ENCODE measurements around the gene CSNK1D.
"Not testable (repeated sequence)": the region's sequence is repeated elsewhere in the genome, so short reads cannot be mapped to it uniquely, and the experiment has no call there.

CSNK1D gene

DNA sequence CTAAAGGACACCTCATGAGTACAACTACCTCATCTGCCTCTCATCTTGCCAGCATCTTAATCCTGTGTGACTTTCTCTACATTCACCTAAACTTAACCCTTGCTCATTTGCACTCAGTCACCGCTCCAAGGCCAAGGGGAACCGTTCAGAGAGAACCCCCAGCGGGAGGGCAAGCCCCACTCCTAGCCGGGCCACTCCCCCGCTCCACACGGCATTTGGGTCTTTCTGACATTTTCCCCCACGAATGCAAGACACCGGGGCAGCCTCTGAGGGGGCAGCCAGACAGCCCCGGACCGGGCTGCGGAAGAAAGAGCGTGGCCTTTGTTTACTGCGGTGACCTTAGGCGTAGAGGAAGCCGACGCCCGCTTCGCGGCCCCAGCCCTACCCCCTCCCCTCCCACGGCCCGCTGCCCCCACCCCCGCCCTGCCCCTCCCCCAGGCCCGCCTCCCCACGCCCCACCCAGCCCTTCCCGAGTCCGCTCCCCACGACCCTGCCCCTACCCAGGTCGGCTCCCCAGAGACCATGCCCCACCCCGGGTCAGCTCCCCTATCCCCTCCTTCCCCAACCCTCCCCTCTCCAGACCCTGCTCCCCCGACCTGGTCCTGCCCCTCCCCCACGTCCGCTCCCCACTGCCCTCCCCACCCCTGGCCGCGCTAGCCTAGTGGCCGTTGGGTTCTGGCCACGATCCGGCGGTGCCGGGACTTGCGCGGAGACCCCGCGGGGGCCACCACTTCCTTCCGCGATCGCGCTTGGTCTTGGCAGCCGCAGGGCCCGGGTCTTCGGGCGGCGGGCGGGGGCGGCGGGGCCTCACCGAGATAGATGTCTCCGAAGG lies 789 bp downstream of the CSNK1D start:
- peak in 1 of 2 experiments; percentile 25 for DNase-seq

- no peak for DNase-seq
Measured at GRCh38 chr17:82271401-82271800, 2.1 kb downstream of the CSNK1D start.

- DNase-seq: no peak
Measured at GRCh38 chr17:82270651-82271050, 2.8 kb downstream of the CSNK1D start.

DNA sequence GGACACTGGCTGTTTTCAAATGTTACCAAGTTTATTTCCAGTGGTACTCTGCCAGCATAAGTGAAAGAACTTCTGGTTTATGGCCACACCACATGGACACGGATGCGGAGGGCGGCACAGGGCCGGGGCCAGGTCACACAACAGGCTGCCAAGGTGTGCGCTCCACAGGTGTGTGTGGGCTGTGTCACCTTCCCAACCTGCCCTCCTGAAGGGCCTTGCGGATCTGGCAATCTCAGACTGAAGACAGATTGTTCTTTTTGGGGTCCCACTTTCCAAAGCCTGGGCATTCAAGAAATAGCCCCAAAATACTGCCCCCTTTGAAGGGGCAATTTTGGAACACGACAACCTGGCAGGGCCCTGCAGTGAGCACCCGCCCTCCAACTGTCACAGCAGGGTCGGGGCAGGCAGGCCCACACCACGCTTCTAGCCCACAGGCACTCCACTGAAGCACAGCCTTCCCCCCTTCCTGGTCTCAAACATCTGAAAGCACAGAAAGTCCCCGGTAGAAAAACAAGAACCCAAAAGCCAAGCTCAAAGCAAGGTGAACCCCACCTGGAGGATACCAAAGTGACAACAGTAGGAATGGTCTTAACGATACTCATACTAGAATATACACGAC lies 3.5 kb downstream of the CSNK1D start:
- no peak for DNase-seq

GRCh38 chr17:82269138-82269881 lies 4.2 kb downstream of the CSNK1D start:
- no peak for DNase-seq

DNA sequence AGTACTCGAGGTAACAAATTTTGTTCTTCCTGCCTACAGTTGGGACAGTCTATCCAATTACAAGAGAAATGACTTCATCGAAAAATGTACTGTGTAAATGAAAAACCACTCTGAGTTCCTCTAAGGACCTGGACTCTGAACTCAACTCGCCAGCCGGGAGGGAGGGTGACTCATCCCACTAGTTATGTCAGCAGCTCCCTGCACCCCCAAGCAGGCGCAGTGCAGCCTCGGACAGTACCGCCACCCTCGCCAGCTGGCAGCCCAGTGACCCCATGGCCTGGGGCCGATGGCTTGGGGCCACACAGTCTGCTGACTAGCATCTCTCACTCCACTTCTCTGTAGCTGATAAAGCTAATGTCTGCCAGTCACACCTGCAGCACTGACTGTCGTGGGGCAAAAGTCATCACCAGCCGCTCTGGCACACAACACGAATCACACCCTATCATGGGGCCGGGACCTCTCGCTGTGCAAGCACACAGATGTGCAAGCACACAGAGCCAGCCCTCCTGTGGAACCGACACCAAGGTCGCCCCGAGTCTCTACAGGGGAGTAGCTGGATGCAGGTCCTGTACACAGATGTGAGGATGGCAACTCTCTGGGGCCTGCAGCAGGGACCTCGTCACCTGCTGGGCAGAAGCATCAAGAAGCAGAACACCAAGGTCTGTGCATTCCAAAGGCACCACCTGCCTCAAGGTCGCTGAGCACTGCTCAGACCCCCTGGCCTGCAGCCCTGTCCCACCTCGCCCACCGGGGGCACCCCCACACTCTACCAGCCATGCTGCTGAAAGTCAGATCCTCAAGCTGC lies 5.7 kb downstream of the CSNK1D start:
- DNase-seq: peak; percentile 27 to 79

DNA sequence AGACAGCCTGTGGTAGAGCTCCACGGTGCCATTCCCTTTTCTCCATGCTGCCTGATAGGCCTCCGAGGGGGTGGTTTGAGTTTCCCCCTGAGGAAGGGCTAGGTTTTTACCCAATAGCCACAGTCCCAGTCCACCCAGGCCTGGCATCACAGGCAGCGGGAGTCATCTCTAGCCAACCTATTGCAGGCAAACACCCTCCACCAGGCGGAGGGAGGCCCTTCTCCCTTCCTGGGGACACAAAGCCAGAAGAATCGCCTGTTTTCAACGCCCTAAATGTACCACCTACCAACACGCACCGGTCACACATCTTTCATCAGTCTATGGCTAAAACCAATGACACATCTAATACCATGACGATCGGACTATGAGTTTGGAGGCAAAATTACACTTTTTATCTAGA lies 7.4 kb downstream of the CSNK1D start:
- no peak for DNase-seq

DNA sequence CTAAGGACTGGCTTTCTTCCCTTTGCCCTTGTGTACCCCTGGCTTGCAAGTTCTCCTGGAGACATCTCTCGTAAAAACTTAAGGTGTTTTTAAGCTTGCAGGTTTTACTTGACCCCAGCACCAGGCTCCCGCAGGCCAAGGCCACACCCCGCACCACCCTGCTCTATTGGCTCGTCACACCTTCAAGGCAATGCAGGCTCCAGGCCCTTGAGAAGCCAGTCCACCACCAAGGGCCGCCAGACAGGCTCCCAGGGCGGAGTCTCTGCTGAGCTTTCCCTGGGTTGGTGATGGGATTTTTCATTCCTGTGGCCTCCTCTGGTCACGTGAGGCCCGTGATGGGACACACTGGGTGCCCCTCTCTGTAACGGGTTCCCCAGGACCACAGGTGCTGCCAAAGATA lies 9.9 kb downstream of the CSNK1D start:
- no peak for DNase-seq

GRCh38 chr17:82262344-82262743 lies 11.2 kb downstream of the CSNK1D start:
- DNase-seq: no peak

GRCh38 chr17:82259972-82260961 lies 13.2 kb downstream of the CSNK1D start:
- not testable (repeated sequence) for DNase-seq

DNA sequence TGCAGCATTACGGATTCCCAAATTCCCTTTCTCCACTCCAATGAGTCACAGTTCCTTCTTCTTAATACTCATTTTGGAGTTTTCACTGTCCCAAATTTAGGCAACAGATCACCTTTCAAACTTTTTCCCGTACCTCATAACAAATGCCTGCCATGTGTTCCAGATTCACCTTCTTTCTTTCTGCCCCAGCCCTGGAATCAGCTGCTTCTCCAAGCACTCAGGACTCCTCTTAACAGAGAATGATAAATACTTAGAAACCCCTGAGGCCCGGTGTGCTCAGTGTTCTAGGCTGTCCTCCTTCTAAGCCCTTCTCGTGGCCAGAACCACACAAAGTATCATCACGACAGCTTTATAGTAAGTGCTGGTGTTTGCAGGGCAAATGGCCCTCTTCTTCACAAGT lies 14.9 kb downstream of the CSNK1D start:
- DNase-seq: no peak

- DNase-seq: peak in 1 of 2 experiments; percentile 24
Measured at GRCh38 chr17:82257473-82257872, 16.0 kb downstream of the CSNK1D start.

DNA sequence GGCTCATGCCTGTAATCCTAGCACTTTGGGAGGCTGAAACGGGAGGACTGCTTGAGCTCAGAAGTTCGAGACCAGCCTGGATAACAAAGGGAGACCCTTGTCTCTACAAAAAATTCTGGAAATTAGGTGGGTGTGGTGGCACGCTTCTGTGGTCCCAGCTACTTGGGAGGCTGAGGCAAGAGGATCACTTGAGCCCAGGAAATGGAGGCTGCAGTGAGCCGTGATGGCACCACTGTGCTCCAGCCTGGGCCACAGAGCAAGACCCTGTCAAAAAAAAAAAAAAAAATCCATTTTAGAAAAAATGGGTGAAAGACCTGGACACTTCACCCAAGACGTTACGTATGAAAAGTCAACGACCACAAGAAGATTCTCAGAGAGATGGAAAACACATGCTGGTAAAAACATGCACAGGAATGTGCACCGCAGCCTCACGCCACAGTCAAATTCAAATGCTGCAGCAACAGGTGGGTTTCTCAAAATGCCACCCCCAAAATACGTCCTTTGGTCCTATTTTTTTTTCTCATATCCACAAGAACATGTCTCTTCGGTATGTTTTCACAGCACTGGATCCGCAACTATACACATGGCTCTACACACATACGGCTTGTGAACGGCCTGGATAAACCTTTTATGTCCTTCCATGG lies 17.1 kb downstream of the CSNK1D start:
- DNase-seq: no peak

DNA sequence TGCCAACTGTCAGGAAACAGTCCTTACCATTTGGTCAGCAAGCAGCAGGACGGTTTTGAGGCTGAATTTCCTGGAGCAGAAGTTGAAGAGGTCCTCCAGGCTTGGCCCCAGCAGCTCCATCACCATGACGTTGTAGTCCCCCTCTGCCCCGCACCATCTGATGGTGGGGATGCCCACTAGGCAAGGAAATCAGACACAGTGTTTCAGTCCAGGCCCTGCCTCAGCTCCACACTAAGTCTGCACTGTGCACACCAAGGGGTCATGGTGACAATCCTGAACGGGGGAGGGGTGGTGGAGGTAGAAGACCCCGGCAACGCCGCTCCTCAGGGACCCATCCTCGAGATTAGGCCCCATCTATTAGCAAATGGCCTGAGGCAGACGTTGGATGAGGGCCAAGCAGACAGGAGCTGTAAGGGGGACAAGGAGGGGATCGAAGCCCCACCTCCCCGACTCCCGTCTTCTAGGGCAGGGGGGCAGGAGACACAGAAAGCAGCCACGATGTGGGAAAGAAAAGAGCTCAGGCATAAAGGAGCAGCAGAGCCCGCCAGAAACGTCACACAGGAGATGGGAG lies 18.0 kb downstream of the CSNK1D start:
- DNase-seq: no peak

DNA sequence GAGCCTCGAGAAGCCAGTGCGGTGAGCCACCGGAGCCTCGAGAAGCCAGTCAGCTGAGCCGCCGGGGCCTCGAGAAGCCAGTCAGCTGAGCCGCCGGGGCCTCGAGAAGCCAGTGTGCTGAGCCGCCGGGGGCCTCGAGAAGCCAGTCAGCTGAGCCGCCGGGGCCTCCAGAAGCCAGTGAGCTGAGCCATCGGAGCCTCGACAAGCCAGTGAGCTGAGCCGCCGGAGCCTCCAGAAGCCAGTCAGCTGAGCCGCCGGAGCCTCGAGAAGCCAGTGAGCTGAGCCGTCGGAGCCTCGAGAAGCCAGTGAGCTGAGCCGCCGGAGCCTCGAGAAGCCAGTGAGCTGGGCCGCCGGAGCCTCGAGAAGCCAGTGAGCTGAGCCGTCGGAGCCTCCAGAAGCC lies 18.8 kb downstream of the CSNK1D start:
- not testable (repeated sequence) for DNase-seq

DNA sequence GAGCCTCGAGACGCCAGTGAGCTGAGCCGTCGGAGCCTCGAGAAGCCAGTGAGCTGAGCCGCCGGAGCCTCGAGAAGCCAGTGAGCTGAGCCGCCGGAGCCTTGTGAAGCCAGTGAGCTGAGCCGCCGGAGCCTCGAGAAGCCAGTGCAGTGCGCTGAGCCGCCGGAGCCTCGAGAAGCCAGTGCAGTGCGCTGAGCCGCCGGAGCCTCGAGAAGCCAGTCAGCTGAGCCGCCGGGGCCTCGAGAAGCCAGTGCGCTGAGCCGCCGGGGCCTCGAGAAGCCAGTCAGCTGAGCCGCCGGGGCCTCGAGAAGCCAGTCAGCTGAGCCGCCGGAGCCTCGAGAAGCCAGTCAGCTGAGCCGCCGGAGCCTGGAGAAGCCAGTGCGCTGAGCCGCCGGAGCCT lies 19.4 kb downstream of the CSNK1D start:
- not testable (repeated sequence) for DNase-seq

- DNase-seq: no peak
Measured at GRCh38 chr17:82253179-82253544, 20.3 kb downstream of the CSNK1D start.

GRCh38 chr17:82252511-82253178 lies 20.9 kb downstream of the CSNK1D start:
- DNase-seq: no peak

- no peak for DNase-seq
Measured at GRCh38 chr17:82250868-82251500, 22.5 kb downstream of the CSNK1D start.

Data from SW 1271 (cell line).